GM19397 (cell line): ENCODE results near the gene SUCO.
"Not testable (repeated sequence)": the region's sequence is repeated elsewhere in the genome, so short reads cannot be mapped to it uniquely, and the experiment has no call there.

Experiments used
- ATAC-seq: cut with Tn5 transposase; IDR thresholded peaks from one replicate; pipeline ENCODE4 v1.9.1; 2021; ENCODE audit warnings: mild to moderate bottlenecking, moderate library complexity; ENCODE audit not compliant: unreplicated experiment

Gene SUCO

DNA sequence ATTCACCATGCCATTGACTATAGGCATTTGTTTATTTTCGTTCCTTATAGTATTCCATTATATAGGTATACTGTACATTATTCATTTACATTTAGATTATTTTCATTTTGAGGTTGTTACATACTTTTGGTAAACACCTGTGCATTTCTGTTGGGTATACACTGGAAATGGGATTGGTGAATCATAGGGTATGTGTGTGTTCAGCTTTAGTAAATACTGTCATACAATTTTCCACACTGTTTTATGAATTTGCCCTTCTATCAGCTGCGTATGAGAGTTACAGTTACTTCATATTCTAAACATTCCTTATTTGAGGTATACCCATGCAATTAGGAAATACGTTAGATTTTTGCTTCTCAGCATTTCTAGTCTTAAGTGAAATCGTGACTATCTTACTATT, 70.9 kb downstream of the SUCO start:
- ATAC-seq, result no peak

GRCh38 chr1:172605641-172606040, 72.7 kb downstream of the SUCO start:
- ATAC-seq, result no peak

- ATAC-seq, result no peak
Measured at GRCh38 chr1:172607145-172607544, 74.2 kb downstream of the SUCO start.

GRCh38 chr1:172608098-172608601, 75.2 kb downstream of the SUCO start:
- ATAC-seq, result no peak

DNA sequence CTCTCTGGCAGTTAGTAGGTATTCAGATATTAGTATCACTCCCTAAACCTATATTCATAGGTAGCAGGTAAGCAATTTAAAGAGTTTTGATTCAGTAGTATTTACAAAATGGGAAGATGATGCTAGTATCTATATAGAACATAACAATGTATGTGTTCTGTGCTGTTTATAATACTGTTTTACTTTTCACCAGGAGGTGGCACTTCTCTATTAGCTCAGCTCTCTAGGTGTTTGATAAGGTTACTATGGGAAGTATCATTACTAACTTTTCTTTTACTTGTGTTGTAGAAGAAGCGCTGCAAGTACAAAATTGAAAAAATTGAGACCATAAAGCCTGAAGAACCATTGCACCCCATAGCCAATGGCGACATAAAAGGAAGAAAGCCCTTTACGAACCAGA, 76.6 kb downstream of the SUCO start:
- ATAC-seq, result no peak

GRCh38 chr1:172612478-172612877, 79.5 kb downstream of the SUCO start:
- no peak for ATAC-seq

DNA sequence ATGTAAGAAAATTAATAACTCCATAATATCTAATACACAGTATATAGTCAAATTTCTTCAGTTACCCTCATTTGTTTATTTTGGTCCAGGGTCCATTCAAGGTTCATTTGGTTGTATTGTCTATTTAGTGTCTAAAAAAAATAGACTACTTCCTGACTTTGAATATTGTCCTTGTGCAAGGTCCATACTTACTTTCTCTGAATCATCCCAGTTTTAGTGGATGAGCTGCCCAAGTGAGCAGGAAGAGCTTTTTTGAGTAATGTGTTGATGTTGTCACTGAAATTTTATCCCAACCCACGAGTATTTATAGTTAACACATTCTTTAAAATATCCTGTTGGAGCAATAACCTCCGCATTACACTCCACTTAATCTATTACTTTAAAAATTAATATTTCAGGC, 80.3 kb downstream of the SUCO start:
- no peak for ATAC-seq

- ATAC-seq, result no peak
Measured at GRCh38 chr1:172616195-172616594, 83.2 kb downstream of the SUCO start.

GRCh38 chr1:172616636-172617035, 83.7 kb downstream of the SUCO start:
- no peak for ATAC-seq

DNA sequence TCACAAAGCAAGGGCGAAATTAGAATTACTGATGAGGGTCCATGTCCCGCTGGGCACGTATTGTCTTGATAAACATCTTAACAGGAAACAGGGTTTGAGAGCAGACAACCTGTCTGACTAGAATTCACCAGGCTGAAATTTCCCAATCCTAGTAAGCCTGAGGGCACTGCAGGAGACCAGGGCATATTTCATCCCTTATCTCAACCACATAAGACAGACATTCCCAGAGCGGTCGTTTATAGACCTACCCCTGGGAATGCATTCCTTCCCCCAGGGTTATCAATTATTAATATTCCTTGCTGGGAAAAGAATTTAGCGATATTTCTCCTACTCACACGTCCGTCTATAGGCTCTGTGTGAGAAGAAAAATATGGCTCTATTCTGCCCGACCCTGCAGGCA, 87.7 kb downstream of the SUCO start:
- ATAC-seq, result not testable (repeated sequence)

DNA sequence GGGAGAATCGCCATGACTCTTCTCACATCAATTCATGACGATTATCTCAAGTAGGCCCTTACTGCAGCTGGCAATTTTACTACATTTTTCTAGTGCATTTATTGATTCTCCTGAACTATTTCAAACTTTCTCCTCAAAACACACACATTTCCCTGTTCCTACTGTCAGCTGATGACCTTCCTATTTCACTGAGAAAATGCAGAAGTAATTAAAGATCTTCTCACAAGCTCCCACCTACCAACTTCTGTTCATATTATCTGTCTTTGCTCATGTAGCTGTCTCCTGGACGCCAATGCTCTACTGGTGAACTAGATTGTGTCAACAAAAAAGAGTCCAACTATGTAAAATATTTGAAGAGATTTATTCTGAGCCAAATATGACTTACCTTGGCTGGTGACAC, 89.6 kb downstream of the SUCO start:
- ATAC-seq, result no peak

DNA sequence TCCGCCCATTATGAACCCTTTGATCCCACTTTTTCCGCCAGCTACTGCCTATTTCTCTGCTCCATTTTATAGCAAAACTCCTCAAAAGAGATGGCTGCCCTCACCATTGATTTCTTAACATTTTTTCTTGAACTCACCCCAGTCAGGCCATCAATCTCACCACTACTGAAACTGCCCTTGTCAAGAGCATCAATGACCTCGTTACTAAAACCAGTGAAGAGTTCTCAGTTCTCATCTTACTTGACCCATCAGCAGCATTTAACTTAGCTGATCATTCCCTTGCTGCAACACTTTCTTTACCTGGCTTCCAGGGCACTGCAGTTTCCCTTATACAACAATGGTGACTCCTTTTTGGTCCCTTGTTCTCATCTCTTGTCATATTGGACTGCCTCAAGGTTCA, 90.8 kb downstream of the SUCO start:
- no peak for ATAC-seq

DNA sequence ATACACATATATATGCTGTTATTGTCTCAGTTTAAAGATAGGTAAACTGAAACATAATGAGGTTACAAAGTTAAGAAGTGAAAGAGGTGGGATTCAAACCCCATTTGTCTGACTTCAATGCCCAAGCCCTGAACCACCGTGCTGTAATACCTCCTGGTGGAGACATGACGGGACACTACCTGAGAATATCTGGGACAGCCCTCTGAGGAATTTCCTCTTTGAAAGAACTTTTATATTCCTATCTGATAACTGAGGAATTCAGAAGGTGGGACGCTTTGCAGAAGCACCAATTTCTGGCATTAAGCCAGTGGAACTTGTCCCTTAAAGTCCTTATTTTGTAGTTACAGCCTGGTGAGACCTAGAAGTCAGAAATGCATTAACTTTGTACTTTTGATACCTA, 93.9 kb downstream of the SUCO start:
- no peak for ATAC-seq

GRCh38 chr1:172627702-172628101, 94.8 kb downstream of the SUCO start:
- ATAC-seq, result no peak

GRCh38 chr1:172628401-172628800, 95.5 kb downstream of the SUCO start:
- ATAC-seq, result no peak

- ATAC-seq, result no peak
Measured at GRCh38 chr1:172629170-172629569, 96.2 kb downstream of the SUCO start.

DNA sequence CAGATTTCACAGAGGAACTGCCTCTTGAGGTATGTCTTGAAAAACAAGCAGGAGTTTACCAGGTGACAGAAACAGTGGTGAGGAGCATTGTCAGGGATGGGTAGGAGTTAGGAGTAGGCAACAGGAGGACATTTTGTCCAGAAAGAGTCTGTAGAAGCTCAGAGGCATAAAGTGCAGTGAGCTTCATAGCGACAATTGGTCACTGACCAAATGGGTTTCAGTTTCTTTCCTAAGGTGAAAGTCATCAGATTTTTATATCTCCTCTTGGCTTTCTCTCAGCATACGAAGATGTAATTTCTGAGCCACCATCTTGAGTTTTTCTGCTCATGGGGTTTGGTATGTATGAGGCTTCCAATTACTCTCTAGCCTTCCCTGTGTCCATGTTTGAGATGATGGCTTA, 96.7 kb downstream of the SUCO start:
- no peak for ATAC-seq

DNA sequence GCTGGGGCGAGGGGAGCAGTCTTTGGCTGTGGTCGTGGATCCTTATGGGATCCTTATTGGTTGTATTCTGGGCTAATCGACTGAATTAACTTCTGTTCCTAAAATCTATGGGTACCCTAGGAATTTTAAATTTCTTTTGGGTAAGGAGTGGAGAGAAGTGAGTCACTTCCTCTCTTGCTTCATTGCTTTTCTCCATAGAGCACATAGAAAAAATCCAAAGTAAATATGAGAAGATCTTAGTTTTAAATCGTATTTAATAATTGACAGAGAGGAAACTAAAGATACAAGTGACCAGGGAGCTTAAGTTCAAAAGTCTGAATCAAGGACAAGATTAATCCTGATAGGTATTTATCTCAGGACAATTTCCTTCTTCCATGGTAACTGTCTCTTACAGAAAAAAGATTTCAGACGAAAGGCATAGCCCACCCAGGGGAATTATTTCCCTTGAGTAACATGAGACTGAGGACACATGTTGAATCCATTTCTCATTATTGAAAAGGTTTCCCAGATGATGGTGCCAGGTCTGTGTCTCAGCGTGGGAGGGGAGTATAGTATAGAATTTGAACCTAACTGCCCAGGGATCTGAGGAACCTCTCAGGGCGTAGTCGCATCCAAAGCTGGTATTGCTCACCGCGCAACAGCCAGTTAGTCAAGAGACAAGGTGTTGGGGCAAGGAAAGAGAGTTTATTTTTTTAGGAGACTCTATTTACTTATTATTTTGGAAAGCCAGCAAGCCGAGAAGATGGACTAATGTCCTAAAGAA, 97.3 kb downstream of the SUCO start:
- ATAC-seq, result no peak

DNA sequence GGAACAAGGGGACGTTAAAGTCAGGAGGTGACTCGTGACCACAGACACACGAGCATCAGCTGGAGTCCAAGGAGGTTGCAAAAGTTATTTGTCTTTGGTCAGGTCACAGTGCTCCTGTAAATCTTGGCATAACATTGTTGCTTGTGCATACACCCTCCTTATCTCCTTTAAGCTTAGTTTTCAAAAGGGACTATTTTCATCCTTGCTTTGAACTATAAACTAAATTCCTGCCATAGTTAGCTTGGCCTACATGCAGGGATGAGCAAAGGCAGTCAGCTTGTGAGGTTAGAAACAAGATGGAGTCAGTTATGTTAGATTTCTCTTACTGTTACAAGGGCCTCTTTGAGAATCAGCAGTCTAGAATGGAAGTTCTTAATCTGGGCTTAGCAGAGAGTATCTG, 97.9 kb downstream of the SUCO start:
- ATAC-seq, result no peak

DNA sequence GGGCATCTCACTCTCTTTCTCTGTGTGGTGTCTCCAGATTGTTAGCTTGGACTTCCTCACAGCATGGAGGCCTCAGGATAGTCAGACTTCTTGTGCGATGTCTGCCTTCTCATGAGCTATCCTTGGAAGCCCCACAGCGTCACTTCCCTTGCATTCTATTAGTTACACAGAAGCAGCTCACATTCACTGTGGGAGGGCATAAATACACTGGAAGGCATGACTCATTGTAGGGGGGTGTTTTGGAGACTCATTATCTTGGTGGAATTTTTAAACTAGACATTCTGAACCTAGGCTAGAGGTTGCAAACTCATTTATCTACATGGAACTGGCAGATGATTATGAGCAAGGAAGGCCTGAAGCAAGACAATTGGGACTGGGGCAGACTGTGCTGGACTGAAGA, 104.6 kb downstream of the SUCO start:
- ATAC-seq, result no peak

DNA sequence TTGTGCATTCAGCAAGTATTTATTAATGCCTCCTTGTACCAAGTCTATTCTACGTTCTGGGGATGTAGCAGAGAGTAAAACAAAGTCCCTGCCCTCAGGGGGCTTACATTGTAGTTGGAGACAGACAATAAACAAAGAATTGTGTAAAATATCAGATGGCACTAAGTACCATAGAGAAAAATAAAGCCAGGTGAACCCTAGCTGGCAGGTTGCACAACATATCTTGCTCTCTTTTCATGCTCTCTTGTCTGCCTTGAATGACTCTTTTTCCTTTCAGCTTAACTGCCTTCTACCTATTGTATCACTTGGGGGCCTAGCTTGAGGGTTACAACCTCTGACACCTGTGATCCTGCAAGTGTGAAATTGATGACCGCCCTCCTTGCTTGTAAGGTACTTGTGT, 105.3 kb downstream of the SUCO start:
- ATAC-seq, result no peak

- peak; percentile 55 for ATAC-seq
Measured at GRCh38 chr1:172638885-172639831, 106.2 kb downstream of the SUCO start.
